Measurements from ENCODE around the gene NFYC. TPM values are rescaled to one million over a fixed set of nuclear protein-coding genes. Genes with fewer than 3 reads are reported as not detected.

NFYC gene
- total RNA-seq, 2 donors from 2014 or later = 43.6 to 59.0 TPM

DNA sequence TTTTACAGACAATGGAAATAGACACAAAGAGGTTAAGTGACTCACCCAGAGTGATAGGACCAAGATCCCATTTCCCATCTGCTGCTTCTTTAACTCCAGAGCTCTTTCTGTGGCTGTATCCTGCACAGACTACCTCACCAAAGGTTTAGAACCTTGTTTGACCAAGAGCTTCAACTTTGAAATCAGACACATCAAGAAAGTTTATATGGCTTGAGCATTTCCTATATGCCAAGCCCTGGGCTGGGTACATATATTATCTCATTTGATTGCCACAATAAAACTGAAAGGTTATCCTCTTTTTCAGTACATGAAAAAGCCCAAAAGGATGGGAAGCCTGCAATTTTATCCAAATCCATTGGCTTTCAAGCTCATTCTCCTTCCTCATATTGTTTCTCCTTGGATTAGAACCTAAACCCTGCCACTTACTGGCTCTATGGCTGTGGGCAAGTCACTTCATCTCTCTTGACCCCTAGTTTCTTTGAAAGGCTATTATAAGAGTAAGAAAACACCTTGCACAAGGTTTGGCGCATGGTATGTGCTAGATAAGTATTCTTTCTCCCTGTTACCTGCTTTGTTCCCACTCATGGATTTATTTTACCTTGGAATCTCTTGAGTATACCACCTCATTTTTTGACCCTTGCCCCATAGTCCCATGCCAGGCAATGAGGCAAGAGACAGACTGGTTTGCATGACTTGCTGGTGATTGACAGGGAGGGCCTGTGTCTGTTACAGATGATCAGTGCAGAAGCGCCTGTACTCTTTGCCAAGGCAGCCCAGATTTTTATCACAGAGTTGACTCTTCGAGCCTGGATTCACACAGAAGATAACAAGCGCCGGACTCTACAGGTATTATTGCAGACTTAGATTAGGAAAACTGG, 57.6 kb downstream of the NFYC start:
- Mint-ChIP-seq H3K27ac (peak overlapping the region; percentile 84), H3K27me3 (ENCODE audit: insufficient read depth) (no peaks in the 10 kb centered on the region), H3K9me3 (no peaks in the 10 kb centered on the region), H3K36me3 (ENCODE audit: low read depth) (peaks cover 55% of the 10 kb centered on the region), H3K4me1 (peaks cover 44% of the 10 kb centered on the region), H3K4me3 (no peak overlapping the region)
- Histone ChIP-seq H3K9ac (ENCODE audit: extremely low read depth, low read length, poor library complexity, severe bottlenecking) (peak overlapping the region; percentile 4), H3K27ac (ENCODE audit: low read depth, low read length) (no peak overlapping the region), H3K9me3 (ENCODE audit: control insufficient read depth, low read length) (no peaks in the 10 kb centered on the region), H3K36me3 (ENCODE audit: control insufficient read depth, insufficient read depth, low read length) (peaks cover 75% of the 10 kb centered on the region), H3K27me3 (ENCODE audit: control insufficient read depth, insufficient read depth, low read length, poor library complexity, severe bottlenecking) (no peaks in the 10 kb centered on the region), H3K4me3 (ENCODE audit: low read length) (peak overlapping the region; percentile 10), H3K4me1 (ENCODE audit: control insufficient read depth, insufficient read depth, low read length) (peaks cover 12% of the 10 kb centered on the region)
- DNase-seq = no peak
- TF ChIP-seq CTCF (conservative IDR thresholded peaks at IDR 0.05) = no peak
- 81 to 83% methylated on average over 4 to 5 of the region's 5 CpGs for WGBS, 2 experiments (ENCODE audit: insufficient coverage in 1 of 2, insufficient read length in 1 of 2)

- Mint-ChIP-seq H3K36me3 (ENCODE audit: low read depth) (peaks cover 61% of the 10 kb centered on the region), H3K9me3 (no peaks in the 10 kb centered on the region), H3K4me3 (no peak overlapping the region), H3K27ac (peak overlapping the region; percentile 84), H3K4me1 (peaks cover 37% of the 10 kb centered on the region), H3K27me3 (ENCODE audit: insufficient read depth) (no peaks in the 10 kb centered on the region)
- TF ChIP-seq CTCF (conservative IDR thresholded peaks at IDR 0.05) = no peak
- Histone ChIP-seq H3K27ac (ENCODE audit: low read depth, low read length) (no peak overlapping the region), H3K4me3 (ENCODE audit: low read length) (peak overlapping the region; percentile 42), H3K4me1 (ENCODE audit: control insufficient read depth, insufficient read depth, low read length) (peaks cover 9% of the 10 kb centered on the region), H3K9me3 (ENCODE audit: control insufficient read depth, low read length) (no peaks in the 10 kb centered on the region), H3K36me3 (ENCODE audit: control insufficient read depth, insufficient read depth, low read length) (peaks cover 82% of the 10 kb centered on the region), H3K27me3 (ENCODE audit: control insufficient read depth, insufficient read depth, low read length, poor library complexity, severe bottlenecking) (no peaks in the 10 kb centered on the region), H3K9ac (ENCODE audit: extremely low read depth, low read length, poor library complexity, severe bottlenecking) (peak overlapping the region; percentile 4)
- 41 to 54% methylated on average over 2 to 3 of the region's 3 CpGs for WGBS, 2 experiments (ENCODE audit: insufficient coverage in 1 of 2, insufficient read length in 1 of 2)
- no peak for DNase-seq
Measured at GRCh38 chr1:40749817-40750216, 58.3 kb downstream of the NFYC start.

DNA sequence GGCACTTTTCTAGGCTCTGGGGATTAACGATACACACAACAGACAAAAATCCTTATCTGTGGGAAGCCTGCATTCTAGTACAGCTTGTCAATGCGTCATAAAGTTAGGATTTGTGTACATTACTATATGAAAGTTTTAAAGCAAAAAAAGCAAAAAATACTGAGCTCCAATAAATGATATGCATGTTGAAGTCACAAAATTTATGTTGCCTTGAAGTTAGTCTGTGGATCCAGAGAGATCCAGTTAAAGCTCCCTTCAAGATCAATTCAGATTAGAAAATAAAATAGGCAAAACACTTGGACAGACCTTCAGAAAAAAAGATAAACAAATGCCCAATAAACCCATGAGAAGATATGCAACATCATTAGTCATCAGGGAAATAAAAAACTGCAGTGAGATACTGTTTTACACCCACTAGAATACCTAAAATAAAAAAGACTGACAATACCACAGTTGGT, 59.0 kb downstream of the NFYC start:
- Histone ChIP-seq H3K27ac (ENCODE audit: low read depth, low read length) (no peak overlapping the region), H3K36me3 (ENCODE audit: control insufficient read depth, insufficient read depth, low read length) (peaks cover 82% of the 10 kb centered on the region), H3K4me1 (ENCODE audit: control insufficient read depth, insufficient read depth, low read length) (peaks cover 9% of the 10 kb centered on the region), H3K9me3 (ENCODE audit: control insufficient read depth, low read length) (no peaks in the 10 kb centered on the region), H3K9ac (ENCODE audit: extremely low read depth, low read length, poor library complexity, severe bottlenecking) (no peak overlapping the region), H3K4me3 (ENCODE audit: low read length) (peak overlapping the region; percentile 42), H3K27me3 (ENCODE audit: control insufficient read depth, insufficient read depth, low read length, poor library complexity, severe bottlenecking) (no peaks in the 10 kb centered on the region)
- DNase-seq = no peak
- peak overlapping the region; percentile 84 for H3K27ac Mint-ChIP-seq
- H3K9me3 Mint-ChIP-seq = no peaks in the 10 kb centered on the region
- peaks cover 31% of the 10 kb centered on the region for H3K4me1 Mint-ChIP-seq
- peaks cover 64% of the 10 kb centered on the region for H3K36me3 Mint-ChIP-seq (ENCODE audit: low read depth)
- no peak for TF ChIP-seq CTCF (conservative IDR thresholded peaks at IDR 0.05)
- no peaks in the 10 kb centered on the region for H3K27me3 Mint-ChIP-seq (ENCODE audit: insufficient read depth)
- 87% methylated on average over 2 of the region's 2 CpGs; no CpG with 5 or more reads in 1 of the 2 experiments for WGBS, 2 experiments (ENCODE audit: insufficient coverage in 1 of 2, insufficient read length in 1 of 2)
- no peak overlapping the region for H3K4me3 Mint-ChIP-seq
